GM23248 (cell line): ENCODE measurements around the gene LRRC36. TPM values are rescaled to one million over a fixed set of nuclear protein-coding genes. Genes with fewer than 3 reads are reported as not detected.

Source experiments
- DNase-seq: peaks from one replicate; pipeline ENCODE4 v3.0.0-alpha.2; 2015
- H2AFZ ChIP-seq: fragments of 200-600 bp; sonication (generic); 2 replicates; pipeline ENCODE4 v1.6.1; 2016; ENCODE audit warnings: antibody characterized with exemption
- H3F3A ChIP-seq: fragments of 200-600 bp; sonication (generic); 2 replicates; pipeline ENCODE4 v1.6.1; 2016; ENCODE audit warnings: mild to moderate bottlenecking, antibody characterized with exemption, mixed run types; ENCODE audit not compliant: insufficient read depth
- H3K27ac ChIP-seq: fragments of 200-600 bp; sonication (generic); 2 replicates; pipeline ENCODE4 v1.5.1; 2016; ENCODE audit warnings: mild to moderate bottlenecking
- H3K27me3 ChIP-seq: fragments of 200-600 bp; sonication (generic); replicated peaks from 2 replicates; pipeline ENCODE4 v1.6.1; 2016; ENCODE audit warnings: mild to moderate bottlenecking; ENCODE audit not compliant: insufficient read depth
- H3K36me3 ChIP-seq: fragments of 200-600 bp; sonication (generic); 2 replicates; pipeline ENCODE4 v1.6.1; 2016; ENCODE audit warnings: low read depth, mild to moderate bottlenecking
- H3K4me1 ChIP-seq: fragments of 200-600 bp; sonication (generic); 2 replicates; pipeline ENCODE4 v1.6.1; 2016; ENCODE audit warnings: mild to moderate bottlenecking; ENCODE audit not compliant: insufficient read depth
- H3K4me2 ChIP-seq: fragments of 200-600 bp; sonication (generic); one replicate; pipeline ENCODE4 v1.6.1; 2016; ENCODE audit warnings: mild to moderate bottlenecking; ENCODE audit not compliant: unreplicated experiment
- H3K4me3 ChIP-seq: fragments of 200-600 bp; sonication (generic); 2 replicates; pipeline ENCODE4 v1.5.1; 2016; ENCODE audit warnings: mild to moderate bottlenecking
- H3K79me2 ChIP-seq: fragments of 200-600 bp; sonication (generic); 2 replicates; pipeline ENCODE4 v1.6.1; 2016; ENCODE audit warnings: mild to moderate bottlenecking; ENCODE audit not compliant: insufficient read depth
- H3K9ac ChIP-seq: fragments of 200-600 bp; sonication (generic); 2 replicates; pipeline ENCODE4 v1.6.1; 2016; ENCODE audit warnings: mild to moderate bottlenecking
- H3K9me2 ChIP-seq: fragments of 200-600 bp; sonication (generic); 2 replicates; pipeline ENCODE4 v1.6.1; 2016; ENCODE audit warnings: mixed run types, mild to moderate bottlenecking, moderate library complexity; ENCODE audit not compliant: insufficient read depth
- H3K9me3 ChIP-seq: fragments of 200-600 bp; sonication (generic); one replicate; pipeline ENCODE4 v1.6.1; 2017; ENCODE audit warnings: low read depth
- H4K20me1 ChIP-seq: fragments of 200-600 bp; sonication (generic); 2 replicates; pipeline ENCODE4 v1.6.0; 2016; ENCODE audit not compliant: insufficient read depth
- EZH2 ChIP-seq: fragments of 200-600 bp; sonication (generic); IDR thresholded peaks from 2 replicates; pipeline ENCODE4 v1.6.1; 2018; ENCODE audit warnings: antibody characterized with exemption, mild to moderate bottlenecking; ENCODE audit not compliant: insufficient read depth, poor library complexity, severe bottlenecking
- EZH2phosphoT487 ChIP-seq: fragments of 200-600 bp; sonication (generic); IDR thresholded peaks from 2 replicates; pipeline ENCODE4 v1.6.1; 2018; ENCODE audit warnings: antibody characterized with exemption, moderate library complexity, mild to moderate bottlenecking, low read depth; ENCODE audit not compliant: insufficient read depth
- WGBS, 2 experiments: methylation state at CpG; one replicate each; pipeline ENCODE4 v1.1.6; 2015 to 2017; ENCODE audit warnings: low lambda C conversion rate in 2 of 2, low coverage in 1 of 2; ENCODE audit errors: missing lambda C conversion rate in 2 of 2; 5-methylcytosine and 5-hydroxymethylcytosine counted together
- in situ Hi-C: fragments of 300-500 bp; cut with MboI; formaldehyde crosslinking; loops from 2 replicates; pipeline ENCODE4 v1.15.0; 2020
- polyA plus RNA-seq: library from polyadenylated mRNA; unstranded; fragments of >200 nt; fragmentation: Nextera tagmentation; extraction: Ambion mirVana; gene quantifications from 2 replicates; pipeline ENCODE4 v1.2.1, GENCODE V29; 2016
- total RNA-seq: library from RNA; depleted of rRNA; stranded (reverse); fragments of >200 nt; shearing (Covaris generic); gene quantifications from 2 replicates; pipeline ENCODE4 v1.2.3, GENCODE V29; 2014

The LRRC36 gene
- total and polyA plus RNA-seq, 2 experiments from 2014 or later: not detected

DNA sequence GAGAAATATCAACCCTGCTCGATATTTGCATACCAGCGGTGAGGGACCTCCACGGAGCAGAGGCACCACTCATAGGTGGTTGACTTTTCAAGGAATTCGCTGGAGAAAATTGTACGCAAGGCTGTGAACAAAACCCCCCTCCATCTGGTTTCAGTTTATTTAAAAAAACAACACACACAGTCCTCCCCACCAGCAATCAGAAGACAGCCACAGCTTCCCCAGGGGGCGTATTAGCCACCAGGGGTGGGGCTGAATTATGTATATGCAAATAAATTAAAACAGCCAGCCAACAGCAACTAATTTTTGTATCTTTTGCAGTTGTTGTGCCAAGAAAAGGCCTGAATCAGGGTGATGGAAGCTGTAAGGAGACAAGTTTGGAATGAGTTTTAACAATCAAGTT, 98.4 kb downstream of the LRRC36 start:
- Histone ChIP-seq H4K20me1 (no peaks in the 10 kb centered on the region), H3K9ac (no peak overlapping the region), H3K9me3 (no peaks in the 10 kb centered on the region), H3K4me2 (no peak overlapping the region), H3K36me3 (no peaks in the 10 kb centered on the region), H3K4me1 (no peaks in the 10 kb centered on the region), H3K27me3 (no peaks in the 10 kb centered on the region; the same call in 1 of the 2 replicates), H3F3A (no peaks in the 10 kb centered on the region), H3K4me3 (no peak overlapping the region), H3K9me2 (no peaks in the 10 kb centered on the region), H3K79me2 (no peaks in the 10 kb centered on the region), H2AFZ (no peak overlapping the region), H3K27ac (no peak overlapping the region)
- in situ Hi-C loops: no loop called here
- WGBS, 2 experiments: 48 to 58% methylated on average over 6 of the region's 6 CpGs
- TF ChIP-seq EZH2phosphoT487 (no peak), EZH2 (no peak)
- no peak for DNase-seq

DNA sequence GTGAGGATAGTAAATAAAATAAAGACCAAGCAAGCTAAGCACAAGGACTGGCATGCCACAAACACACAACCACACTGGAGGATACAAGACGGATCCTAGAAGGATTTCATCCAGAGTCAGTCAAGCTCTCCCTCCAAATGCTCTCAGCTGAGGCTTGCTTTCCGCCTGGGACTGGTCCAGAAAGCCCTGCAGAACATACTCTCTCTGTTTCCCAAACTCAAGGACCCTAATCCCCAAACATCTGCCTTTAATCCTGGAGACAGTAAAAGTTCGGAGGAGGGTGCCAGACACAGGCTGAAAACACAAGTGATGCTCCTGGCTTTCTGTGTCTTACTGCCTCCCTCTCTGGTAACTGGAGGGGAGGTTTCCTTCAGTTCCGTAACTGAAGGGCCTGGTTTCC, 99.0 kb downstream of the LRRC36 start:
- TF ChIP-seq EZH2 (no peak), EZH2phosphoT487 (no peak)
- Histone ChIP-seq H2AFZ (no peak overlapping the region), H3K9me3 (no peaks in the 10 kb centered on the region), H3K9me2 (no peaks in the 10 kb centered on the region), H3K27me3 (no peaks in the 10 kb centered on the region; the same call in 1 of the 2 replicates), H3K36me3 (no peaks in the 10 kb centered on the region), H3K9ac (no peak overlapping the region), H3K27ac (no peak overlapping the region), H3K79me2 (no peaks in the 10 kb centered on the region), H3K4me3 (no peak overlapping the region), H3K4me2 (no peak overlapping the region), H3K4me1 (no peaks in the 10 kb centered on the region), H4K20me1 (no peaks in the 10 kb centered on the region), H3F3A (no peaks in the 10 kb centered on the region)
- DNase-seq: no peak
- in situ Hi-C loops: no loop called here
- WGBS, 2 experiments: 64 to 67% methylated on average over 4 of the region's 4 CpGs

DNA sequence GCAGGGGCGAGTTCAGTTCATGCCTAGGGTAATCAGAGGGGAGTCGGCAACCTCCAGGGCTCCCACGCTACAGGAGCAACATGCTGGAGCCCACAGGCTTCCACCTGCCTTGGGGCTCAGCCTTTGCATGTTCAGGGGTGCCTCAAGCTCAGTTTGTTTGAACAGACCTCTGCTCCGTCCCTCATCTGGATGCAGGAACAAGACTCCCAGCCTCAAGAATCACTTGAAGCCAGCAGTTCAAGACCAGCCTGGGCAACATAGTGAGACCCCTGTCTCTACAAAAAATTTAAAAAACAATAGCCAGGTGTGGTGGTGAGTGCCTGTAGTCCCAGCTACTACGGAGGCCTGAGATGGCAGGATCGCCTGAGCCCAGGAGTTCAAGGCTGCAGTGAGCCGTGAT, 99.4 kb downstream of the LRRC36 start:
- H3K4me2 ChIP-seq: no peak overlapping the region
- no peaks in the 10 kb centered on the region for H3K9me2 ChIP-seq
- no peaks in the 10 kb centered on the region for H3K36me3 ChIP-seq
- 70 to 73% methylated on average over 7 of the region's 7 CpGs for WGBS, 2 experiments
- no peak for TF ChIP-seq EZH2phosphoT487
- no peak for TF ChIP-seq EZH2
- no peaks in the 10 kb centered on the region for H4K20me1 ChIP-seq
- no peak overlapping the region for H3K27ac ChIP-seq
- H2AFZ ChIP-seq: no peak overlapping the region
- no peak overlapping the region for H3K9ac ChIP-seq
- in situ Hi-C loops: no loop called here
- no peak overlapping the region for H3K4me3 ChIP-seq
- no peaks in the 10 kb centered on the region; the same call in 1 of the 2 replicates for H3K27me3 ChIP-seq
- H3K9me3 ChIP-seq: no peaks in the 10 kb centered on the region
- no peaks in the 10 kb centered on the region for H3F3A ChIP-seq
- H3K79me2 ChIP-seq: no peaks in the 10 kb centered on the region
- no peaks in the 10 kb centered on the region for H3K4me1 ChIP-seq
- no peak for DNase-seq

DNA sequence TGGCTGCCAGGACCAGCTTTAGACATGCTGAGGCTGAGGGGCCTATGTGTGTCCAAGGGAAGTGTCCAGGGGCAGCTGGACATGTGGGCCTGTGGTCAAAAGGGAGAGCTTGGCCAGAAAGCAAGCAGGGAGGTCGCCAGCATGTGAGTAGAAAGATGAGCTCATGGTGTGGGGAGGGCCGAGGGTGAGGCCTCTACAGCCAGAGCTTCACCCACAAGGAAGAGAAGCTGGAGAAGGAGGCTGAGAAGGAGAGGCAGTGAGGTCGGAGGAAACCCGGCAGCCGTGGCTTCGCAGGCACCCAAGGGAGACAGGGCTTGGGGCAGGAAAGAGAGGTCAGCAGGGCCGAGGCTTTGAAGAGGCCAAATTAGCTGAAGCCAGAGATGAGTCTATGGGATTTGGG, 100.3 kb downstream of the LRRC36 start:
- WGBS, 2 experiments: 70 to 86% methylated on average over 7 of the region's 7 CpGs
- DNase-seq: no peak
- no peaks in the 10 kb centered on the region for H3K9me2 ChIP-seq
- no peak overlapping the region for H2AFZ ChIP-seq
- TF ChIP-seq EZH2phosphoT487 (no peak), EZH2 (no peak)
- H3K4me2 ChIP-seq: no peak overlapping the region
- H3K79me2 ChIP-seq: no peaks in the 10 kb centered on the region
- in situ Hi-C loops: no loop called here
- H3K27me3 ChIP-seq: no peaks in the 10 kb centered on the region; the same call in 1 of the 2 replicates
- no peaks in the 10 kb centered on the region for H3K4me1 ChIP-seq
- H4K20me1 ChIP-seq: no peaks in the 10 kb centered on the region
- no peaks in the 10 kb centered on the region for H3K36me3 ChIP-seq
- H3K9ac ChIP-seq: no peak overlapping the region
- no peaks in the 10 kb centered on the region for H3F3A ChIP-seq
- H3K4me3 ChIP-seq: no peak overlapping the region
- no peaks in the 10 kb centered on the region for H3K9me3 ChIP-seq
- no peak overlapping the region for H3K27ac ChIP-seq
